Neuronal stem cell (in vitro differentiated cells): ENCODE results near the gene HAX1.
"Not testable (repeated sequence)": the region's sequence is repeated elsewhere in the genome, so short reads cannot be mapped to it uniquely, and the experiment has no call there.

ENCODE experiments used
- DNase-seq: peaks from one replicate; pipeline ENCODE4 v3.0.0-alpha.2; 2013; ENCODE audit warnings: low spot score
- H2AFZ ChIP-seq: one replicate; pipeline ENCODE4 v1.6.1; 2013; ENCODE audit warnings: mild to moderate bottlenecking, low read length, inconsistent platforms
- H2AK5ac ChIP-seq: 2 replicates; pipeline ENCODE4 v1.6.1; 2013; ENCODE audit warnings: low read depth, mild to moderate bottlenecking, inconsistent platforms, low read length, moderate library complexity, mixed read lengths
- H2BK120ac ChIP-seq: 2 replicates; pipeline ENCODE4 v1.6.1; 2013; ENCODE audit warnings: low read depth, mild to moderate bottlenecking, inconsistent platforms, low read length, moderate library complexity, mixed read lengths
- H2BK12ac ChIP-seq: one replicate; pipeline ENCODE4 v1.6.1; 2013; ENCODE audit warnings: low read length, inconsistent platforms
- H2BK15ac ChIP-seq: 2 replicates; pipeline ENCODE4 v1.6.1; 2013; ENCODE audit warnings: mild to moderate bottlenecking, low read length, inconsistent platforms, mixed read lengths
- H2BK5ac ChIP-seq: one replicate; pipeline ENCODE4 v1.6.1; 2013; ENCODE audit warnings: inconsistent platforms, mild to moderate bottlenecking, low read length, moderate library complexity
- H3K14ac ChIP-seq: one replicate; pipeline ENCODE4 v1.6.1; 2013; ENCODE audit warnings: low read length, inconsistent platforms
- H3K18ac ChIP-seq: 2 replicates; pipeline ENCODE4 v1.6.1; 2013; ENCODE audit warnings: low read length, inconsistent platforms
- H3K23ac ChIP-seq: 2 replicates; pipeline ENCODE4 v1.6.1; 2013; ENCODE audit warnings: low read depth, mild to moderate bottlenecking, mixed read lengths, low read length, inconsistent platforms; ENCODE audit not compliant: poor library complexity
- H3K27ac ChIP-seq: replicated peaks from 3 replicates; pipeline ENCODE4 v1.5.1; 2013; ENCODE audit warnings: low read length, inconsistent platforms
- H3K27me3 ChIP-seq, 3 experiments: 2 replicates each; pipeline ENCODE4 v1.6.1; 2013; ENCODE audit warnings: low read length in 3 of 3, mild to moderate bottlenecking in 2 of 3, inconsistent platforms in 1 of 3, low read depth in 1 of 3, mixed read lengths in 1 of 3, moderate library complexity in 1 of 3; ENCODE audit not compliant: control insufficient read depth in 3 of 3, insufficient read depth in 3 of 3
- H3K36me3 ChIP-seq, 2 donors: replicated peaks in 1 of 2; 2 replicates each; pipeline ENCODE4 v1.6.1; 2013; ENCODE audit warnings: low read length in 2 of 2; ENCODE audit not compliant: control insufficient read depth in 2 of 2, insufficient read depth in 2 of 2
- H3K4ac ChIP-seq: 2 replicates; pipeline ENCODE4 v1.6.1; 2013; ENCODE audit warnings: inconsistent platforms, mild to moderate bottlenecking, low read length, moderate library complexity
- H3K4me1 ChIP-seq, 2 donors: 1 replicate in 1 of 2; 2 replicates in 1 of 2; pipeline ENCODE4 v1.6.1; 2013; ENCODE audit warnings: low read length in 2 of 2, low read depth in 1 of 2; ENCODE audit not compliant: control insufficient read depth in 2 of 2, insufficient read depth in 1 of 2
- H3K4me2 ChIP-seq: one replicate; pipeline ENCODE4 v1.6.1; 2013; ENCODE audit warnings: mild to moderate bottlenecking, low read length, inconsistent platforms; ENCODE audit not compliant: insufficient read depth, poor library complexity, severe bottlenecking
- H3K4me3 ChIP-seq, 2 donors: 2 replicates each; pipeline ENCODE4 v1.5.1; 2013; ENCODE audit warnings: low read length in 2 of 2, mild to moderate bottlenecking in 2 of 2, inconsistent platforms in 1 of 2, moderate library complexity in 1 of 2
- H3K79me1 ChIP-seq: one replicate; pipeline ENCODE4 v1.6.1; 2013; ENCODE audit warnings: low read depth, mild to moderate bottlenecking, inconsistent platforms, low read length, moderate library complexity
- H3K9ac ChIP-seq: one replicate; pipeline ENCODE4 v1.6.1; 2013; ENCODE audit warnings: mild to moderate bottlenecking, low read depth, low read length, inconsistent platforms; ENCODE audit not compliant: poor library complexity
- H3K9me3 ChIP-seq, 2 donors: replicated peaks in 1 of 2; 2 replicates each; pipeline versions ENCODE3 to v1.6.1; 2013; ENCODE audit warnings: low read length in 2 of 2, mild to moderate bottlenecking in 2 of 2, inconsistent platforms in 1 of 2, low read depth in 1 of 2, mixed read lengths in 1 of 2, moderate library complexity in 1 of 2; ENCODE audit not compliant: control insufficient read depth in 2 of 2, insufficient read depth in 1 of 2
- H4K8ac ChIP-seq: one replicate; pipeline ENCODE4 v1.6.1; 2013; ENCODE audit warnings: low read depth, mild to moderate bottlenecking, inconsistent platforms, low read length, moderate library complexity
- H4K91ac ChIP-seq: one replicate; pipeline ENCODE4 v1.6.1; 2013; ENCODE audit warnings: low read length, low read depth, mild to moderate bottlenecking, inconsistent platforms; ENCODE audit not compliant: poor library complexity
- WGBS, 2 donors: extraction: QIAGEN DNeasy Blood & Tissue Kit; methylation state at CpG; one replicate each; pipeline ENCODE4 v1.1.7; 2013; ENCODE audit warnings: missing lambda C conversion rate in 2 of 2, mixed read lengths in 1 of 2; ENCODE audit not compliant: insufficient read length in 2 of 2, insufficient replicate concordance in 1 of 2; ENCODE audit errors: extremely low coverage in 2 of 2; 5-methylcytosine and 5-hydroxymethylcytosine counted together

HAX1 gene

GRCh38 chr1:154313066-154313356 lies 40.6 kb downstream of the HAX1 start:
- Histone ChIP-seq H3K36me3 (no peaks in the 10 kb centered on the region), H3K14ac (no peak overlapping the region), H3K18ac (no peak overlapping the region), H3K27ac (no peak overlapping the region), H2BK15ac (no peak overlapping the region), H3K4me2 (no peak overlapping the region), H3K9me3 (no peaks in the 10 kb centered on the region), H3K4ac (no peak overlapping the region), H2BK12ac (no peak overlapping the region), H2BK5ac (no peak overlapping the region), H3K4me3 (no peak overlapping the region), H4K8ac (no peak overlapping the region), H2AK5ac (no peak overlapping the region), H3K9ac (no peak overlapping the region), H3K27me3 (no peaks in the 10 kb centered on the region), H2AFZ (no peak overlapping the region), H3K4me1 (no peaks in the 10 kb centered on the region), H2BK120ac (no peak overlapping the region), H3K23ac (no peak overlapping the region), H3K79me1 (no peaks in the 10 kb centered on the region), H4K91ac (no peak overlapping the region)
- no CpG with 5 or more reads among the region's 10 CpGs for WGBS, 2 donors
- no peak for DNase-seq

DNA sequence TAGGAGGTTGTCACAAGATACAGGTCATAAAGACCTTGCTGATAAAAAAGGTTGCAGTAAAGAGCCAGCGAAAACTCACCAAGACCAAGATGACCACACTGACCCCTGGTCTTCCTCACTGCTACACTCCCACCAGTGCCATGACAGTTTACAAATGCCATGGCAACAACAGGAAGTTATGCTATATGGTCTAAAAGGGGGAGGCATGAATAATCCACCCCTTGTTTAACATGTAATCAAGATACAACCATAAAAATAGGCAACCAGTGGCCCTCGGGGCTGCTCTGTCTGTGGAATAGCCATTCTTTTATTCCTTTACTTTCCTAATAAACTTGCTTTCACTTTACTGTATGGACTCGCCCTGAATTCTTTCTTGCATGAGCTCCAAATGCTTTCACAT lies 41.8 kb downstream of the HAX1 start:
- not testable (repeated sequence) for H3K23ac ChIP-seq, H3K79me1 ChIP-seq, H3K4me2 ChIP-seq, H2BK12ac ChIP-seq, H2BK120ac ChIP-seq, H4K8ac ChIP-seq, DNase-seq, H3K9ac ChIP-seq, H3K4me1 ChIP-seq, H2BK15ac ChIP-seq, H3K4ac ChIP-seq, H3K14ac ChIP-seq, H4K91ac ChIP-seq, H3K36me3 ChIP-seq, H2AFZ ChIP-seq, H3K18ac ChIP-seq, H3K27me3 ChIP-seq, H3K27ac ChIP-seq, H2AK5ac ChIP-seq, H2BK5ac ChIP-seq, H3K9me3 ChIP-seq, H3K4me3 ChIP-seq
- no CpG with 5 or more reads among the region's 3 CpGs for WGBS, 2 donors

GRCh38 chr1:154316704-154317103 lies 44.3 kb downstream of the HAX1 start:
- Histone ChIP-seq H3K27ac (no peak overlapping the region), H2BK15ac (no peak overlapping the region), H3K9ac (no peak overlapping the region), H3K23ac (no peak overlapping the region), H3K27me3 (no peaks in the 10 kb centered on the region), H2BK5ac (no peak overlapping the region), H2BK12ac (no peak overlapping the region), H3K4me1 (no peaks in the 10 kb centered on the region), H3K14ac (no peak overlapping the region), H2AFZ (no peak overlapping the region), H2BK120ac (no peak overlapping the region), H4K8ac (no peak overlapping the region), H2AK5ac (no peak overlapping the region), H3K9me3 (no peaks in the 10 kb centered on the region), H3K79me1 (no peaks in the 10 kb centered on the region), H3K4me3 (no peak overlapping the region), H3K36me3 (no peaks in the 10 kb centered on the region), H4K91ac (no peak overlapping the region), H3K4me2 (no peak overlapping the region), H3K18ac (no peak overlapping the region), H3K4ac (no peak overlapping the region)
- WGBS, 2 donors: no CpG with 5 or more reads among the region's 1 CpG
- no peak for DNase-seq

GRCh38 chr1:154318386-154318785 lies 46.0 kb downstream of the HAX1 start:
- no CpG with 5 or more reads among the region's 4 CpGs for WGBS, 2 donors
- no peaks in the 10 kb centered on the region for H3K79me1 ChIP-seq
- H3K4me3 ChIP-seq: no peak overlapping the region
- no peaks in the 10 kb centered on the region for H3K4me1 ChIP-seq
- H4K91ac ChIP-seq: no peak overlapping the region
- H2BK12ac ChIP-seq: no peak overlapping the region
- no peak overlapping the region for H2BK5ac ChIP-seq
- no peaks in the 10 kb centered on the region for H3K9me3 ChIP-seq
- H3K4ac ChIP-seq: no peak overlapping the region
- H3K27ac ChIP-seq: no peak overlapping the region
- no peak overlapping the region for H2BK15ac ChIP-seq
- H4K8ac ChIP-seq: no peak overlapping the region
- no peak overlapping the region for H3K18ac ChIP-seq
- H2BK120ac ChIP-seq: no peak overlapping the region
- H3K27me3 ChIP-seq: peaks cover 0 to 15% (median 0%) of the 10 kb centered on the region in 3 experiments
- H3K9ac ChIP-seq: no peak overlapping the region
- H3K36me3 ChIP-seq: no peaks in the 10 kb centered on the region
- no peak overlapping the region for H2AK5ac ChIP-seq
- DNase-seq: no peak
- H2AFZ ChIP-seq: no peak overlapping the region
- no peak overlapping the region for H3K14ac ChIP-seq
- no peak overlapping the region for H3K4me2 ChIP-seq
- H3K23ac ChIP-seq: no peak overlapping the region
